H1 (cell line): ENCODE data around the gene HOATZ. TPM values are rescaled to one million over a fixed set of nuclear protein-coding genes. Genes with fewer than 3 reads are reported as not detected.

Experiments
- GABPA ChIP-seq: IDR thresholded peaks from 2 replicates; pipeline ENCODE4 v1.6.1; 2011; ENCODE audit warnings: mild to moderate bottlenecking, low read length, moderate library complexity, borderline replicate concordance; ENCODE audit not compliant: insufficient read depth
- KDM5A ChIP-seq: fragments of 200-600 bp; IDR thresholded peaks from 2 replicates; pipeline ENCODE4 v1.7.1; 2012; ENCODE audit warnings: mild to moderate bottlenecking, low read length, inconsistent platforms, mixed read lengths
- PHF8 ChIP-seq: fragments of 200-600 bp; sonication (generic); conservative IDR thresholded peaks from 2 replicates; pipeline ENCODE4 v1.7.1; 2012; ENCODE audit warnings: low read depth, mild to moderate bottlenecking, inconsistent platforms, low read length, moderate library complexity
- polyA plus RNA-seq, 7 experiments: library from polyadenylated mRNA; depleted of rRNA in 3 of 7; stranded (reverse) in 5 of 7; unstranded in 2 of 7; fragments of >200 nt in 5 of 7; fragments of 200-250 nt in 2 of 7; gene quantifications; 1 replicate in 5 of 7; 2 replicates in 1 of 7; 4 replicates in 1 of 7; pipeline versions ENCODE4 v1.2.1 to v1.2.3, GENCODE V29; 2011 to 2013; ENCODE audit warnings: missing spikeins in 2 of 7, mixed read lengths in 2 of 7
- total RNA-seq: library from RNA; stranded (reverse); fragmentation: NEBNext Ultra II Directional; extraction: Animal tissue kit (Norgen Biotek cat#: 25700); gene quantifications from 2 replicates; pipeline ENCODE4 v1.2.1, GENCODE V29; 2021
- TF ChIP-seq, protein P1 (sequence below): fragments of 300-600 bp; sonication (generic); IDR thresholded peaks from 2 replicates; pipeline ENCODE4 v1.7.1; 2012; ENCODE audit warnings: low read length, moderate library complexity, mild to moderate bottlenecking, inconsistent platforms; ENCODE audit not compliant: insufficient replicate concordance
- TF ChIP-seq, protein P2 (sequence below), 3 experiments: IDR thresholded peaks; 1 replicate in 2 of 3; 2 replicates in 1 of 3; pipeline versions ENCODE4 v1.5.1 to v1.6.1; 2011; ENCODE audit warnings: low read length in 3 of 3, mild to moderate bottlenecking in 3 of 3, inconsistent platforms in 2 of 3, low read depth in 1 of 3, moderate library complexity in 1 of 3; ENCODE audit not compliant: insufficient read depth in 1 of 3; ENCODE audit errors: control extremely low read depth in 1 of 3

The HOATZ gene
- total and polyA plus RNA-seq, 2 of the 8 experiments (the other 6 are each of a cell fraction or from before 2014, with no cell fraction given) = not detected

DNA sequence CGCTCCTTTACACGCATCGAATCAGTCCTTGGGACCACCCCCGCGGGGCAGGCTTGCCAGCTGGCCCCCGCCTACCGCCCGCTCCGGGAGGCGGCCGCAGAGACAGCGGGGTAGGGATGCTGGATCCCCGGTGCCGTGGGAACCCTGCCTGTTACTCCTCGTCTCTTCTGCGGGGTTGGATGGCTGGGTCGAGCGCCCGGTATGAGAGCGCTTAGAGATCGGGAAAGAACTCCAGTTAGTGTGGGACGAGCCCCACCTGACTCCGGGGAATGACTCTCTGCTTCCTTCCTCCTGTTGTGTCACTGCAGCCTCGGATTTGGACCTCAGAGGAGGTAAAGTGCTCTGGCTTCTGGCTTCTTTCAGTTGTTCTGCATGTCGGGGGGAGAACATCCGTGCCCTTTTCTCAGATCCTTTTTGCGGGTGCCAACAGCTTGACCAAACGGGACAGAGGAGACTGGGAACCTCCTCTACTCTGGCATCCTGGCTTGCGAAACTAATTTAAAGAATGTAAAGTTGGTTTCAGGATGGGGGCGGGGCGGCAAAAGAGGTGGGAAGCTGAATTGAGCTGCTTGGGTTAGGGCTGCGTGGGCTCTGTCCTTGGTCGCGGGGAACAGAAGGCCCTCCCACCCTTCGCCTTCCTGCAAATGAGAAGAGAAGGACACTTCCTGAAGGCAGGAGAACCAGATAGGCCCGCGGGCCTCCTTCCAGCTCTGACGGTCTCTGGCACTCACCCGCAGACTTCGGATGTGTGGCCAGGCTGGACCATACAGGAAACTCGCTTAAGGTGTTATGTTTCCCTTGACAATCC lies 26.9 kb downstream of the HOATZ start (continued):
- TF ChIP-seq, protein P1, sequence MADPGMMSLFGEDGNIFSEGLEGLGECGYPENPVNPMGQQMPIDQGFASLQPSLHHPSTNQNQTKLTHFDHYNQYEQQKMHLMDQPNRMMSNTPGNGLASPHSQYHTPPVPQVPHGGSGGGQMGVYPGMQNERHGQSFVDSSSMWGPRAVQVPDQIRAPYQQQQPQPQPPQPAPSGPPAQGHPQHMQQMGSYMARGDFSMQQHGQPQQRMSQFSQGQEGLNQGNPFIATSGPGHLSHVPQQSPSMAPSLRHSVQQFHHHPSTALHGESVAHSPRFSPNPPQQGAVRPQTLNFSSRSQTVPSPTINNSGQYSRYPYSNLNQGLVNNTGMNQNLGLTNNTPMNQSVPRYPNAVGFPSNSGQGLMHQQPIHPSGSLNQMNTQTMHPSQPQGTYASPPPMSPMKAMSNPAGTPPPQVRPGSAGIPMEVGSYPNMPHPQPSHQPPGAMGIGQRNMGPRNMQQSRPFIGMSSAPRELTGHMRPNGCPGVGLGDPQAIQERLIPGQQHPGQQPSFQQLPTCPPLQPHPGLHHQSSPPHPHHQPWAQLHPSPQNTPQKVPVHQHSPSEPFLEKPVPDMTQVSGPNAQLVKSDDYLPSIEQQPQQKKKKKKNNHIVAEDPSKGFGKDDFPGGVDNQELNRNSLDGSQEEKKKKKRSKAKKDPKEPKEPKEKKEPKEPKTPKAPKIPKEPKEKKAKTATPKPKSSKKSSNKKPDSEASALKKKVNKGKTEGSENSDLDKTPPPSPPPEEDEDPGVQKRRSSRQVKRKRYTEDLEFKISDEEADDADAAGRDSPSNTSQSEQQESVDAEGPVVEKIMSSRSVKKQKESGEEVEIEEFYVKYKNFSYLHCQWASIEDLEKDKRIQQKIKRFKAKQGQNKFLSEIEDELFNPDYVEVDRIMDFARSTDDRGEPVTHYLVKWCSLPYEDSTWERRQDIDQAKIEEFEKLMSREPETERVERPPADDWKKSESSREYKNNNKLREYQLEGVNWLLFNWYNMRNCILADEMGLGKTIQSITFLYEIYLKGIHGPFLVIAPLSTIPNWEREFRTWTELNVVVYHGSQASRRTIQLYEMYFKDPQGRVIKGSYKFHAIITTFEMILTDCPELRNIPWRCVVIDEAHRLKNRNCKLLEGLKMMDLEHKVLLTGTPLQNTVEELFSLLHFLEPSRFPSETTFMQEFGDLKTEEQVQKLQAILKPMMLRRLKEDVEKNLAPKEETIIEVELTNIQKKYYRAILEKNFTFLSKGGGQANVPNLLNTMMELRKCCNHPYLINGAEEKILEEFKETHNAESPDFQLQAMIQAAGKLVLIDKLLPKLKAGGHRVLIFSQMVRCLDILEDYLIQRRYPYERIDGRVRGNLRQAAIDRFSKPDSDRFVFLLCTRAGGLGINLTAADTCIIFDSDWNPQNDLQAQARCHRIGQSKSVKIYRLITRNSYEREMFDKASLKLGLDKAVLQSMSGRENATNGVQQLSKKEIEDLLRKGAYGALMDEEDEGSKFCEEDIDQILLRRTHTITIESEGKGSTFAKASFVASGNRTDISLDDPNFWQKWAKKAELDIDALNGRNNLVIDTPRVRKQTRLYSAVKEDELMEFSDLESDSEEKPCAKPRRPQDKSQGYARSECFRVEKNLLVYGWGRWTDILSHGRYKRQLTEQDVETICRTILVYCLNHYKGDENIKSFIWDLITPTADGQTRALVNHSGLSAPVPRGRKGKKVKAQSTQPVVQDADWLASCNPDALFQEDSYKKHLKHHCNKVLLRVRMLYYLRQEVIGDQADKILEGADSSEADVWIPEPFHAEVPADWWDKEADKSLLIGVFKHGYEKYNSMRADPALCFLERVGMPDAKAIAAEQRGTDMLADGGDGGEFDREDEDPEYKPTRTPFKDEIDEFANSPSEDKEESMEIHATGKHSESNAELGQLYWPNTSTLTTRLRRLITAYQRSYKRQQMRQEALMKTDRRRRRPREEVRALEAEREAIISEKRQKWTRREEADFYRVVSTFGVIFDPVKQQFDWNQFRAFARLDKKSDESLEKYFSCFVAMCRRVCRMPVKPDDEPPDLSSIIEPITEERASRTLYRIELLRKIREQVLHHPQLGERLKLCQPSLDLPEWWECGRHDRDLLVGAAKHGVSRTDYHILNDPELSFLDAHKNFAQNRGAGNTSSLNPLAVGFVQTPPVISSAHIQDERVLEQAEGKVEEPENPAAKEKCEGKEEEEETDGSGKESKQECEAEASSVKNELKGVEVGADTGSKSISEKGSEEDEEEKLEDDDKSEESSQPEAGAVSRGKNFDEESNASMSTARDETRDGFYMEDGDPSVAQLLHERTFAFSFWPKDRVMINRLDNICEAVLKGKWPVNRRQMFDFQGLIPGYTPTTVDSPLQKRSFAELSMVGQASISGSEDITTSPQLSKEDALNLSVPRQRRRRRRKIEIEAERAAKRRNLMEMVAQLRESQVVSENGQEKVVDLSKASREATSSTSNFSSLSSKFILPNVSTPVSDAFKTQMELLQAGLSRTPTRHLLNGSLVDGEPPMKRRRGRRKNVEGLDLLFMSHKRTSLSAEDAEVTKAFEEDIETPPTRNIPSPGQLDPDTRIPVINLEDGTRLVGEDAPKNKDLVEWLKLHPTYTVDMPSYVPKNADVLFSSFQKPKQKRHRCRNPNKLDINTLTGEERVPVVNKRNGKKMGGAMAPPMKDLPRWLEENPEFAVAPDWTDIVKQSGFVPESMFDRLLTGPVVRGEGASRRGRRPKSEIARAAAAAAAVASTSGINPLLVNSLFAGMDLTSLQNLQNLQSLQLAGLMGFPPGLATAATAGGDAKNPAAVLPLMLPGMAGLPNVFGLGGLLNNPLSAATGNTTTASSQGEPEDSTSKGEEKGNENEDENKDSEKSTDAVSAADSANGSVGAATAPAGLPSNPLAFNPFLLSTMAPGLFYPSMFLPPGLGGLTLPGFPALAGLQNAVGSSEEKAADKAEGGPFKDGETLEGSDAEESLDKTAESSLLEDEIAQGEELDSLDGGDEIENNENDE = no peak
- TF ChIP-seq GABPA (no peak), PHF8 (no peak), KDM5A (no peak)
- TF ChIP-seq, protein P2, sequence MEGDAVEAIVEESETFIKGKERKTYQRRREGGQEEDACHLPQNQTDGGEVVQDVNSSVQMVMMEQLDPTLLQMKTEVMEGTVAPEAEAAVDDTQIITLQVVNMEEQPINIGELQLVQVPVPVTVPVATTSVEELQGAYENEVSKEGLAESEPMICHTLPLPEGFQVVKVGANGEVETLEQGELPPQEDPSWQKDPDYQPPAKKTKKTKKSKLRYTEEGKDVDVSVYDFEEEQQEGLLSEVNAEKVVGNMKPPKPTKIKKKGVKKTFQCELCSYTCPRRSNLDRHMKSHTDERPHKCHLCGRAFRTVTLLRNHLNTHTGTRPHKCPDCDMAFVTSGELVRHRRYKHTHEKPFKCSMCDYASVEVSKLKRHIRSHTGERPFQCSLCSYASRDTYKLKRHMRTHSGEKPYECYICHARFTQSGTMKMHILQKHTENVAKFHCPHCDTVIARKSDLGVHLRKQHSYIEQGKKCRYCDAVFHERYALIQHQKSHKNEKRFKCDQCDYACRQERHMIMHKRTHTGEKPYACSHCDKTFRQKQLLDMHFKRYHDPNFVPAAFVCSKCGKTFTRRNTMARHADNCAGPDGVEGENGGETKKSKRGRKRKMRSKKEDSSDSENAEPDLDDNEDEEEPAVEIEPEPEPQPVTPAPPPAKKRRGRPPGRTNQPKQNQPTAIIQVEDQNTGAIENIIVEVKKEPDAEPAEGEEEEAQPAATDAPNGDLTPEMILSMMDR (IDR thresholded peaks at IDR 0.05; ENCODE audit: control extremely low read depth in 1 of 3, insufficient read depth in 1 of 3, low read depth in 1 of 3, low read length in 3 of 3) = no peak
